Fibroblast of the aortic adventitia (primary cell): ENCODE measurements around the gene HIP1. TPM values are rescaled to one million over a fixed set of nuclear protein-coding genes. Genes with fewer than 3 reads are reported as not detected.
"Not testable (repeated sequence)": the region's sequence is repeated elsewhere in the genome, so short reads cannot be mapped to it uniquely, and the experiment has no call there.

Experiments used
- DNase-seq: peaks from one replicate; pipeline ENCODE4 v3.0.0-alpha.2; 2010; ENCODE audit warnings: low read depth
- H3K4me3 ChIP-seq: 2 replicates; pipeline ENCODE4 v1.5.1; 2011; ENCODE audit warnings: low read depth, mild to moderate bottlenecking, control low read depth, low read length, moderate library complexity
- CTCF ChIP-seq: IDR thresholded peaks from 2 replicates; pipeline ENCODE4 v1.5.1; 2011; ENCODE audit warnings: mild to moderate bottlenecking, low read length, control low read depth, inconsistent platforms; ENCODE audit not compliant: insufficient read depth
- total RNA-seq: library from RNA; depleted of rRNA; stranded (reverse); fragments of >200 nt; gene quantifications from 2 replicates; pipeline ENCODE4 v1.2.3, GENCODE V29; 2012; ENCODE audit warnings: low replicate concordance

Gene HIP1
- total RNA-seq, 1 donor = 9.3 TPM

- H3K4me3 ChIP-seq = no peak overlapping the region
- TF ChIP-seq CTCF = no peak
- no peak for DNase-seq
Measured at GRCh38 chr7:75599244-75599781, 139.4 kb downstream of the HIP1 start.

GRCh38 chr7:75596727-75597614 lies 141.8 kb downstream of the HIP1 start:
- DNase-seq = no peak

GRCh38 chr7:75595766-75596165 lies 143.0 kb downstream of the HIP1 start:
- DNase-seq = peak; percentile 2
- no peak for TF ChIP-seq CTCF
- H3K4me3 ChIP-seq = no peak overlapping the region

More at GRCh38 chr7:75596727-75597614, 141.8 kb downstream of the HIP1 start:
- no peak overlapping the region for H3K4me3 ChIP-seq
- no peak for TF ChIP-seq CTCF

GRCh38 chr7:75593500-75594184 lies 145.1 kb downstream of the HIP1 start:
- not testable (repeated sequence) for H3K4me3 ChIP-seq, DNase-seq

GRCh38 chr7:75591467-75592255 lies 147.1 kb downstream of the HIP1 start:
- no peak for TF ChIP-seq CTCF
- DNase-seq = no peak
- no peak overlapping the region for H3K4me3 ChIP-seq

GRCh38 chr7:75590373-75591005 lies 148.3 kb downstream of the HIP1 start:
- no peak overlapping the region for H3K4me3 ChIP-seq
- no peak for DNase-seq

More at GRCh38 chr7:75590373-75591005, 148.3 kb downstream of the HIP1 start:
- no peak for TF ChIP-seq CTCF
